Measurements from ENCODE around the gene POLQ. TPM values are rescaled to one million over a fixed set of nuclear protein-coding genes. Genes with fewer than 3 reads are reported as not detected.

POLQ gene
- total RNA-seq, 1 experiment from 2014 or later = 12.3 TPM

DNA sequence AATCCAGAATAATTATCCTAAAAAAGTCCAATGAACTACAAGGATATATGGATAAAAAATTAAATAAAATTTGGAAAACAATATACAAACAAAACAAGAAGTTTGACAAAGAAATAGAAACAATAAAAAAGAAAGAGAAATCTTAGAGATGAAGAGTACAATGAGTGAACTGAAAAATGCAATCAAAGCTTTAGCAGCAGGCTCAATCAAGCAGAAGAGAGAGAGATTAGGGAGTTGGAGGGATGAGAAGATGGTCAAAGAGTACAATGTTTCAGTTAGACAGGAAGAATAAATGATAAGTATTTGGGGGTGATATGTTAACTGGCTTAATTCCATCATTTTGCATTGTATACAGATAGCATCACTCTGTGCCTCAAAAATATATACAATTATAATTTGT, 29.9 kb downstream of the POLQ start:
- TF ChIP-seq EZH2phosphoT487 (IDR thresholded peaks at IDR 0.05; ENCODE audit: borderline replicate concordance) (no peak), POLR2AphosphoS5 (IDR thresholded peaks at IDR 0.05; ENCODE audit: low read depth, low read length) (no peak), ZFX (IDR thresholded peaks at IDR 0.05) (no peak), CEBPB (IDR thresholded peaks at IDR 0.05; ENCODE audit: low read depth) (no peak), CBX3 (IDR thresholded peaks at IDR 0.05; ENCODE audit: low read depth) (no peak), SRF (IDR thresholded peaks at IDR 0.05; ENCODE audit: low read depth) (no peak), FOSL1 (IDR thresholded peaks at IDR 0.05; ENCODE audit: low read depth) (no peak), ELF1 (IDR thresholded peaks at IDR 0.05; ENCODE audit: borderline replicate concordance, low read depth) (no peak), ZNF274 (IDR thresholded peaks at IDR 0.05; ENCODE audit: low read depth, low read length) (no peak), YY1 (IDR thresholded peaks at IDR 0.05; ENCODE audit: extremely low read depth, insufficient replicate concordance, low read depth, low read length) (no peak), EZH2 (IDR thresholded peaks at IDR 0.05) (no peak)
- TF ChIP-seq, protein P1, sequence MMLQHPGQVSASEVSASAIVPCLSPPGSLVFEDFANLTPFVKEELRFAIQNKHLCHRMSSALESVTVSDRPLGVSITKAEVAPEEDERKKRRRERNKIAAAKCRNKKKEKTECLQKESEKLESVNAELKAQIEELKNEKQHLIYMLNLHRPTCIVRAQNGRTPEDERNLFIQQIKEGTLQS (IDR thresholded peaks at IDR 0.05) = no peak
- TF ChIP-seq, protein P2, sequence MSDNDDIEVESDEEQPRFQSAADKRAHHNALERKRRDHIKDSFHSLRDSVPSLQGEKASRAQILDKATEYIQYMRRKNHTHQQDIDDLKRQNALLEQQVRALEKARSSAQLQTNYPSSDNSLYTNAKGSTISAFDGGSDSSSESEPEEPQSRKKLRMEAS (IDR thresholded peaks at IDR 0.05) = no peak
- TF ChIP-seq, protein P3, sequence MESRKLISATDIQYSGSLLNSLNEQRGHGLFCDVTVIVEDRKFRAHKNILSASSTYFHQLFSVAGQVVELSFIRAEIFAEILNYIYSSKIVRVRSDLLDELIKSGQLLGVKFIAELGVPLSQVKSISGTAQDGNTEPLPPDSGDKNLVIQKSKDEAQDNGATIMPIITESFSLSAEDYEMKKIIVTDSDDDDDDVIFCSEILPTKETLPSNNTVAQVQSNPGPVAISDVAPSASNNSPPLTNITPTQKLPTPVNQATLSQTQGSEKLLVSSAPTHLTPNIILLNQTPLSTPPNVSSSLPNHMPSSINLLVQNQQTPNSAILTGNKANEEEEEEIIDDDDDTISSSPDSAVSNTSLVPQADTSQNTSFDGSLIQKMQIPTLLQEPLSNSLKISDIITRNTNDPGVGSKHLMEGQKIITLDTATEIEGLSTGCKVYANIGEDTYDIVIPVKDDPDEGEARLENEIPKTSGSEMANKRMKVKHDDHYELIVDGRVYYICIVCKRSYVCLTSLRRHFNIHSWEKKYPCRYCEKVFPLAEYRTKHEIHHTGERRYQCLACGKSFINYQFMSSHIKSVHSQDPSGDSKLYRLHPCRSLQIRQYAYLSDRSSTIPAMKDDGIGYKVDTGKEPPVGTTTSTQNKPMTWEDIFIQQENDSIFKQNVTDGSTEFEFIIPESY (IDR thresholded peaks at IDR 0.05; ENCODE audit: extremely low read depth, insufficient replicate concordance, low read length) = no peak
- ChIA-PET RAD21 (ENCODE audit: low non-redundant PET in 1 of 2, low total read pairs in 2 of 2, uncharacterized antibody in 2 of 2, unreplicated experiment in 2 of 2) (no interaction called here), POLR2A (no interaction called here), CTCF (no interaction called here)
- Histone ChIP-seq H3K36me3 (ENCODE audit: control insufficient read depth in 1 of 2, insufficient read depth in 2 of 2, low read length in 2 of 2) (peaks cover 0 to 13% of the 10 kb centered on the region in 2 experiments; a peak in 2 of 4 replicates), H2AFZ (ENCODE audit: low read depth, low read length, poor library complexity, severe bottlenecking) (no peak overlapping the region), H3K9me3 (ENCODE audit: control insufficient read depth in 1 of 2, insufficient read depth in 1 of 2, low read depth in 1 of 2, low read length in 2 of 2) (no peaks in the 10 kb centered on the region), H3K9ac (ENCODE audit: low read length) (no peak overlapping the region), H3K4me2 (ENCODE audit: low read length) (no peak overlapping the region), H4K20me1 (ENCODE audit: insufficient read depth) (peaks cover 4% of the 10 kb centered on the region; the same call in 1 of the 2 replicates), H3K27me3 (ENCODE audit: insufficient read depth, low read length) (no peaks in the 10 kb centered on the region), H3K79me2 (ENCODE audit: insufficient read depth, low read length) (peaks cover 34% of the 10 kb centered on the region; the same call in 1 of the 2 replicates), H3K4me3 (replicated peaks in 1 of 2; ENCODE audit: low read depth in 1 of 2, low read length in 2 of 2) (no peak overlapping the region), H3K27ac (ENCODE audit: low read depth, low read length) (no peak overlapping the region), H3K9me2 (ENCODE audit: insufficient read depth) (no peaks in the 10 kb centered on the region), H3K4me1 (ENCODE audit: control insufficient read depth in 1 of 2, insufficient read depth in 2 of 2, low read length in 2 of 2) (no peaks in the 10 kb centered on the region)
- no peak for DNase-seq (ENCODE audit: low read depth, low spot score)
- intact Hi-C loops (cut with micrococcal nuclease) = no loop called here
- BruUV-seq (replicated peaks) = no TSS peak
- no peak for ATAC-seq
